Body of pancreas (tissue), 4 donors: Measurements from ENCODE around the gene CDH4.

Experiments used
- POLR2A ChIP-seq, 3 donors: fragments of 450-650 bp; IDR thresholded peaks; one replicate each; pipeline ENCODE4 v1.6.1; 2016; ENCODE audit warnings: antibody characterized with exemption in 3 of 3, mild to moderate bottlenecking in 2 of 3
- TF ChIP-seq, protein P1 (sequence below), 7 experiments: fragments of 450-650 bp in 4 of 7; fragments of 200-600 bp in 3 of 7; sonication (generic) in 3 of 7; IDR thresholded peaks; one replicate each; pipeline ENCODE4 v1.5.1; 2016 to 2019; ENCODE audit warnings: antibody characterized with exemption in 7 of 7

DNA sequence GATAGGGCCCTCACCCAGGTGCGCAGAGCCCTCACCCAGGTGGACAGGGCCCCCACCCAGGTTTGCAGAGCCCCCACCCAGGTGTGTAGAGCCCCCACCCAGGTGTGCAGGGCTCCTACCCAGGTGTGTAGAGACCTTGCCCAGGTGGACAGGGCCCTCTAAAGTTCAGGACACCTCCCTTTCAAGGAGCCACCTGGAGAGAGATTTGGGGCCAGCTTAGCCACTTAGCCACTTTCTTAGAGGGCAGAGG, 533.4 kb downstream of the CDH4 start:
- TF ChIP-seq, protein P1, sequence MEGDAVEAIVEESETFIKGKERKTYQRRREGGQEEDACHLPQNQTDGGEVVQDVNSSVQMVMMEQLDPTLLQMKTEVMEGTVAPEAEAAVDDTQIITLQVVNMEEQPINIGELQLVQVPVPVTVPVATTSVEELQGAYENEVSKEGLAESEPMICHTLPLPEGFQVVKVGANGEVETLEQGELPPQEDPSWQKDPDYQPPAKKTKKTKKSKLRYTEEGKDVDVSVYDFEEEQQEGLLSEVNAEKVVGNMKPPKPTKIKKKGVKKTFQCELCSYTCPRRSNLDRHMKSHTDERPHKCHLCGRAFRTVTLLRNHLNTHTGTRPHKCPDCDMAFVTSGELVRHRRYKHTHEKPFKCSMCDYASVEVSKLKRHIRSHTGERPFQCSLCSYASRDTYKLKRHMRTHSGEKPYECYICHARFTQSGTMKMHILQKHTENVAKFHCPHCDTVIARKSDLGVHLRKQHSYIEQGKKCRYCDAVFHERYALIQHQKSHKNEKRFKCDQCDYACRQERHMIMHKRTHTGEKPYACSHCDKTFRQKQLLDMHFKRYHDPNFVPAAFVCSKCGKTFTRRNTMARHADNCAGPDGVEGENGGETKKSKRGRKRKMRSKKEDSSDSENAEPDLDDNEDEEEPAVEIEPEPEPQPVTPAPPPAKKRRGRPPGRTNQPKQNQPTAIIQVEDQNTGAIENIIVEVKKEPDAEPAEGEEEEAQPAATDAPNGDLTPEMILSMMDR (IDR thresholded peaks at IDR 0.05) = no peak
- no peak for TF ChIP-seq POLR2A (IDR thresholded peaks at IDR 0.05)
